CD4-positive, alpha-beta T cell (primary cell): Measurements from ENCODE around the gene RARB. TPM values are rescaled to one million over a fixed set of nuclear protein-coding genes. Genes with fewer than 3 reads are reported as not detected.

ENCODE experiments used
- ATAC-seq: fragments of 200-7000 bp; cut with Tn5 transposase; one replicate; pipeline ENCODE4 v1.10.0; 2022; ENCODE audit warnings: mild to moderate bottlenecking; ENCODE audit not compliant: poor library complexity
- CTCF ChIA-PET: fragments of 350-600 bp; sonication (Branson Sonifier 250); formaldehyde crosslinking; loops from one replicate; lab custom pipeline; 2021; ENCODE audit warnings: antibody characterized with exemption, inconsistent platforms; lab: Charles Lee
- POLR2A ChIA-PET: fragments of 350-600 bp; sonication (Branson Sonifier 250); formaldehyde crosslinking; loops from one replicate; lab custom pipeline; 2021; ENCODE audit warnings: antibody characterized with exemption, inconsistent platforms; lab: Charles Lee
- DNase-seq, 14 experiments: peaks; one replicate each; pipeline ENCODE4 v3.0.0-alpha.2; 2013 to 2020; ENCODE audit warnings: mixed read lengths in 2 of 14
- H3K27ac ChIP-seq, 2 donors: one replicate each; pipeline versions ENCODE4 v1.5.1 to v1.7.0; 2013; ENCODE audit warnings: low read length in 2 of 2, low read depth in 1 of 2, mild to moderate bottlenecking in 1 of 2
- H3K27me3 ChIP-seq, 2 experiments: 1 replicate in 1 of 2; 2 replicates in 1 of 2; pipeline versions ENCODE4 v1.6.1 to v1.7.0; 2013; ENCODE audit warnings: low read length in 2 of 2, control low read depth in 1 of 2, mild to moderate bottlenecking in 1 of 2, moderate library complexity in 1 of 2; ENCODE audit not compliant: insufficient read depth in 2 of 2, control insufficient read depth in 1 of 2
- H3K36me3 ChIP-seq: one replicate; pipeline ENCODE4 v1.6.1; 2013; ENCODE audit warnings: low read length, control low read depth; ENCODE audit not compliant: insufficient read depth
- H3K4me1 ChIP-seq: one replicate; pipeline ENCODE4 v1.6.1; 2013; ENCODE audit warnings: low read length, control low read depth; ENCODE audit not compliant: insufficient read depth
- H3K4me3 ChIP-seq: one replicate; pipeline ENCODE4 v1.5.1; 2013; ENCODE audit warnings: mild to moderate bottlenecking, low read length, moderate library complexity
- H3K9me3 ChIP-seq, 2 experiments: 1 replicate in 1 of 2; 2 replicates in 1 of 2; pipeline versions ENCODE4 v1.6.1 to v1.7.0; 2013; ENCODE audit warnings: low read length in 2 of 2, mild to moderate bottlenecking in 2 of 2, control low read depth in 1 of 2, moderate library complexity in 1 of 2; ENCODE audit not compliant: control insufficient read depth in 1 of 2, insufficient read depth in 1 of 2
- H3K27ac Mint-ChIP-seq: one replicate; pipeline ENCODE4 v1.8.0; 2020; ENCODE audit warnings: mixed read lengths
- H3K27me3 Mint-ChIP-seq: one replicate; pipeline ENCODE4 v1.8.0; 2021; ENCODE audit warnings: mixed read lengths
- H3K36me3 Mint-ChIP-seq: one replicate; pipeline ENCODE4 v1.8.0; 2021; ENCODE audit warnings: low read depth, mixed read lengths
- H3K4me1 Mint-ChIP-seq: one replicate; pipeline ENCODE4 v1.8.0; 2021; ENCODE audit warnings: low read depth, mixed read lengths
- H3K4me3 Mint-ChIP-seq: one replicate; pipeline ENCODE4 v1.8.0; 2020; ENCODE audit warnings: mild to moderate bottlenecking, mixed read lengths
- H3K9me3 Mint-ChIP-seq: one replicate; pipeline ENCODE4 v1.8.0; 2020; ENCODE audit warnings: mixed read lengths
- intact Hi-C, 2 experiments: fragments of 100-400 bp; cut with DNase I in 1 of 2; cut with micrococcal nuclease in 1 of 2; formaldehyde crosslinking; loops; one replicate each; pipeline versions ENCODE4 v1.15.1 to v1.9.0; 2023 to 2025; cut with DNase I, micrococcal nuclease
- total RNA-seq, 174 experiments: library from RNA in 2 of 174; stranded (reverse) in 2 of 174; gene quantifications; one replicate each; pipeline ENCODE4 v1.2.3 and lab custom pipeline; 2021 to 2026
- TF ChIP-seq, protein P1 (sequence below): fragments of 200-600 bp; IDR thresholded peaks from one replicate; pipeline ENCODE4 v1.8.0; 2022; ENCODE audit warnings: antibody characterized with exemption, mild to moderate bottlenecking

RARB gene
- total RNA-seq, 2 experiments from 2014 or later, result not detected

DNA sequence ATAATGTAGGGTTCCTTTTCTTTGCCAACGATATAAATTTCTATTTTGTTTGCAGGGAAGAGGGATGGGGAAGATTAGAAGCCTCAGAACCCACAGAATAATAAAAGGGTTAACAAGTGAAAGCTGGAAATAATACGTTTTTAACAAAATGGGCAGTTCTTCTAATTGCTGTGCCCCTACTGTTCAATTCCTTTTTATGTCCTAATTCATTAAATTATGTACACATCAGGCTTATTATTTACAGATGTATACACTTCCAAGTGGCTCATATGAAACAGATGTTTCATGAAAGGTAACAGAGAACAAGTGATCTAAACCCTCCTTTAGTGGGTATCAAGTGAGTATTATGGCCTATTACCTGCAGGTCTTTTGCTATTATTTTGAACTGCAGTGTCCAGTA is 16.2 kb downstream of the RARB start:
- Histone ChIP-seq H3K27me3 (peaks cover 0 to 2% of the 10 kb centered on the region in 2 experiments), H3K9me3 (no peaks in the 10 kb centered on the region), H3K36me3 (no peaks in the 10 kb centered on the region), H3K4me3 (no peak overlapping the region), H3K27ac (no peak overlapping the region), H3K4me1 (no peaks in the 10 kb centered on the region)
- H3K4me1 Mint-ChIP-seq, result no peaks in the 10 kb centered on the region
- DNase-seq (no peak), ATAC-seq (no peak)
- H3K27ac Mint-ChIP-seq, result no peak overlapping the region
- intact Hi-C loops, result no loop called here
- CTCF ChIA-PET, result no interaction called here
- no peaks in the 10 kb centered on the region for H3K9me3 Mint-ChIP-seq
- POLR2A ChIA-PET, result no interaction called here
- TF ChIP-seq, protein P1, sequence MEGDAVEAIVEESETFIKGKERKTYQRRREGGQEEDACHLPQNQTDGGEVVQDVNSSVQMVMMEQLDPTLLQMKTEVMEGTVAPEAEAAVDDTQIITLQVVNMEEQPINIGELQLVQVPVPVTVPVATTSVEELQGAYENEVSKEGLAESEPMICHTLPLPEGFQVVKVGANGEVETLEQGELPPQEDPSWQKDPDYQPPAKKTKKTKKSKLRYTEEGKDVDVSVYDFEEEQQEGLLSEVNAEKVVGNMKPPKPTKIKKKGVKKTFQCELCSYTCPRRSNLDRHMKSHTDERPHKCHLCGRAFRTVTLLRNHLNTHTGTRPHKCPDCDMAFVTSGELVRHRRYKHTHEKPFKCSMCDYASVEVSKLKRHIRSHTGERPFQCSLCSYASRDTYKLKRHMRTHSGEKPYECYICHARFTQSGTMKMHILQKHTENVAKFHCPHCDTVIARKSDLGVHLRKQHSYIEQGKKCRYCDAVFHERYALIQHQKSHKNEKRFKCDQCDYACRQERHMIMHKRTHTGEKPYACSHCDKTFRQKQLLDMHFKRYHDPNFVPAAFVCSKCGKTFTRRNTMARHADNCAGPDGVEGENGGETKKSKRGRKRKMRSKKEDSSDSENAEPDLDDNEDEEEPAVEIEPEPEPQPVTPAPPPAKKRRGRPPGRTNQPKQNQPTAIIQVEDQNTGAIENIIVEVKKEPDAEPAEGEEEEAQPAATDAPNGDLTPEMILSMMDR, result no peak
- H3K27me3 Mint-ChIP-seq, result no peaks in the 10 kb centered on the region
- no peak overlapping the region for H3K4me3 Mint-ChIP-seq
- H3K36me3 Mint-ChIP-seq, result no peaks in the 10 kb centered on the region

DNA sequence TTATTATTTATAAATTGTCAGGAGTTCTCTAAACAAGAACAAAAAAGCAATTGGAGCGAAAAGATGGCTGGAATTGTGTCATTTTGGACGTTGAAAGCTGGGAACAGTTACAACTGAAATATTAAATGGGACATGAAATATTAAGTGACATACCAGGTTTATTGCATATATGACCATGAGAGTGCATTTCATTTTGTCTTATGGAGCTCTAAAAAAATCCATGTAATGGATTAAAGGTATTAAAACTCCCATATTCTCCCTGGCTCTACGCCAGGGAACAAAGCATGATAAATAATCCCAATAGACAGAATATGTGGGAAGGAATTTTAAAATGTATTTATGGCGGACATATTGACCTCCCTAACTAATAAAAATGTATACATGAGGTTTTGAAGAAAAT is 17.7 kb downstream of the RARB start:
- ChIA-PET CTCF (no interaction called here), POLR2A (no interaction called here)
- H3K4me1 ChIP-seq, result no peaks in the 10 kb centered on the region
- intact Hi-C loops, result no loop called here
- Mint-ChIP-seq H3K4me1 (no peaks in the 10 kb centered on the region), H3K27me3 (no peaks in the 10 kb centered on the region), H3K27ac (no peak overlapping the region), H3K4me3 (no peak overlapping the region), H3K36me3 (no peaks in the 10 kb centered on the region), H3K9me3 (no peaks in the 10 kb centered on the region)
- TF ChIP-seq, protein P1, result no peak
- no peaks in the 10 kb centered on the region for H3K36me3 ChIP-seq
- ATAC-seq (no peak), DNase-seq (no peak)
- H3K27me3 ChIP-seq, result no peaks in the 10 kb centered on the region
- no peak overlapping the region for H3K27ac ChIP-seq
- no peaks in the 10 kb centered on the region for H3K9me3 ChIP-seq
- H3K4me3 ChIP-seq, result no peak overlapping the region

DNA sequence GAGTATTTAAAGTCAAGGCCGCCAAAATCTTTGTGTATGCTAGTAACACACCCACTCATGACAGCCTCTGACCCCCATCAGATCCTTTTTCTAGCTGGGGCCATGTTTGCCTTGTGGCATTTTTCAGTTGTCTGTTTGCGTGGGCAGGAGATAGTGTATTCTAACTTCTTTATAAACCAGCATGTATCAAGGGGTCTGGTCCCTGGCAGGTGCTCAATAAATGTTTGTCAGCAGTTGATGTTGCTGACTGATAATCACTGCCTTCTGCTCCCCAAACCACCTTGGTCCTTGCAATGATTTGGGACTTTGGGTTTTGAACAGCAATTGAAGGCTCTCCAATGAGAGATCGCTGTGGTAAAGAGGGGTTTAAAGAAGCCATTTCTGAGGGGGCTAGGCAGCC is 19.2 kb downstream of the RARB start:
- Histone ChIP-seq H3K27ac (no peak overlapping the region), H3K9me3 (no peaks in the 10 kb centered on the region), H3K4me1 (no peaks in the 10 kb centered on the region), H3K27me3 (no peaks in the 10 kb centered on the region), H3K4me3 (no peak overlapping the region), H3K36me3 (no peaks in the 10 kb centered on the region)
- Mint-ChIP-seq H3K36me3 (no peaks in the 10 kb centered on the region), H3K4me1 (no peaks in the 10 kb centered on the region), H3K4me3 (no peak overlapping the region), H3K27ac (no peak overlapping the region), H3K9me3 (no peaks in the 10 kb centered on the region), H3K27me3 (no peaks in the 10 kb centered on the region)
- CTCF ChIA-PET, result no interaction called here
- TF ChIP-seq, protein P1, result no peak
- intact Hi-C loops, result no loop called here
- POLR2A ChIA-PET, result no interaction called here
- DNase-seq (no peak), ATAC-seq (no peak)
